Smooth muscle cell (in vitro differentiated cells): ENCODE results near the gene NFKB2. TPM values are rescaled to one million over a fixed set of nuclear protein-coding genes. Genes with fewer than 3 reads are reported as not detected.
A peak's percentile ranks its signal among the peaks of the same experiment; 100 is the strongest.

Experiments used
- DNase-seq: peaks from one replicate; lab custom pipeline; 2025; ENCODE audit not compliant: unreplicated experiment; lab: John Stamatoyannopoulos, UW
- H2AFZ ChIP-seq: fragments of 200-600 bp; sonication (generic); 2 replicates; pipeline ENCODE4 v1.6.0; 2016; ENCODE audit warnings: antibody characterized with exemption, low read depth, mild to moderate bottlenecking
- H3F3A ChIP-seq: fragments of 200-600 bp; sonication (generic); 2 replicates; pipeline ENCODE4 v1.6.0; 2017; ENCODE audit warnings: antibody characterized with exemption, low read depth
- H3K27ac ChIP-seq: fragments of 200-600 bp; sonication (generic); 2 replicates; pipeline ENCODE4 v1.5.1; 2016; ENCODE audit warnings: low read depth, mild to moderate bottlenecking
- H3K27me3 ChIP-seq: fragments of 200-600 bp; sonication (generic); 2 replicates; pipeline ENCODE4 v1.6.1; 2016; ENCODE audit warnings: low read depth, mild to moderate bottlenecking
- H3K36me3 ChIP-seq: fragments of 200-600 bp; sonication (generic); 2 replicates; pipeline ENCODE4 v1.5.1; 2016; ENCODE audit warnings: low read depth
- H3K4me1 ChIP-seq: fragments of 200-600 bp; sonication (generic); 2 replicates; pipeline ENCODE4 v1.5.1; 2016; ENCODE audit warnings: low read depth
- H3K4me2 ChIP-seq: fragments of 200-600 bp; sonication (generic); 2 replicates; pipeline ENCODE4 v1.6.0; 2016; ENCODE audit warnings: mild to moderate bottlenecking
- H3K4me3 ChIP-seq: fragments of 200-600 bp; sonication (generic); 2 replicates; pipeline ENCODE4 v1.5.1; 2016; ENCODE audit warnings: mild to moderate bottlenecking
- H3K79me2 ChIP-seq: fragments of 200-600 bp; sonication (generic); 2 replicates; pipeline ENCODE4 v1.6.0; 2016; ENCODE audit warnings: low read depth, mild to moderate bottlenecking
- H3K9ac ChIP-seq: fragments of 200-600 bp; sonication (generic); 2 replicates; pipeline ENCODE4 v1.6.0; 2016; ENCODE audit warnings: low read depth
- H3K9me3 ChIP-seq: fragments of 200-600 bp; sonication (generic); replicated peaks from 2 replicates; pipeline ENCODE4 v1.5.1; 2016; ENCODE audit warnings: low read depth
- H4K20me1 ChIP-seq: fragments of 200-600 bp; sonication (generic); 2 replicates; pipeline ENCODE4 v1.6.0; 2016; ENCODE audit warnings: low read depth
- WGBS: methylation state at CpG from one replicate; pipeline ENCODE4 v1.1.7; 2016; ENCODE audit warnings: low lambda C conversion rate; 5-methylcytosine and 5-hydroxymethylcytosine counted together
- polyA plus RNA-seq: library from polyadenylated mRNA; unstranded; fragments of >200 nt; fragmentation: Nextera tagmentation; extraction: Ambion mirVana; gene quantifications from 2 replicates; pipeline ENCODE4 v1.2.1, GENCODE V29; 2016
- total RNA-seq: library from RNA; depleted of rRNA; stranded (reverse); fragments of >200 nt; gene quantifications from 2 replicates; pipeline ENCODE4 v1.2.3, GENCODE V29; 2014
- TF ChIP-seq, protein P1 (sequence below): fragments of 200-600 bp; sonication (generic); IDR thresholded peaks from 2 replicates; pipeline ENCODE4 v1.5.1; 2017; ENCODE audit warnings: borderline replicate concordance, mild to moderate bottlenecking, antibody characterized with exemption; ENCODE audit not compliant: insufficient read depth, poor library complexity, severe bottlenecking

Gene NFKB2
- total and polyA plus RNA-seq, 2 experiments from 2014 or later = 32.6 to 38.1 TPM

DNA sequence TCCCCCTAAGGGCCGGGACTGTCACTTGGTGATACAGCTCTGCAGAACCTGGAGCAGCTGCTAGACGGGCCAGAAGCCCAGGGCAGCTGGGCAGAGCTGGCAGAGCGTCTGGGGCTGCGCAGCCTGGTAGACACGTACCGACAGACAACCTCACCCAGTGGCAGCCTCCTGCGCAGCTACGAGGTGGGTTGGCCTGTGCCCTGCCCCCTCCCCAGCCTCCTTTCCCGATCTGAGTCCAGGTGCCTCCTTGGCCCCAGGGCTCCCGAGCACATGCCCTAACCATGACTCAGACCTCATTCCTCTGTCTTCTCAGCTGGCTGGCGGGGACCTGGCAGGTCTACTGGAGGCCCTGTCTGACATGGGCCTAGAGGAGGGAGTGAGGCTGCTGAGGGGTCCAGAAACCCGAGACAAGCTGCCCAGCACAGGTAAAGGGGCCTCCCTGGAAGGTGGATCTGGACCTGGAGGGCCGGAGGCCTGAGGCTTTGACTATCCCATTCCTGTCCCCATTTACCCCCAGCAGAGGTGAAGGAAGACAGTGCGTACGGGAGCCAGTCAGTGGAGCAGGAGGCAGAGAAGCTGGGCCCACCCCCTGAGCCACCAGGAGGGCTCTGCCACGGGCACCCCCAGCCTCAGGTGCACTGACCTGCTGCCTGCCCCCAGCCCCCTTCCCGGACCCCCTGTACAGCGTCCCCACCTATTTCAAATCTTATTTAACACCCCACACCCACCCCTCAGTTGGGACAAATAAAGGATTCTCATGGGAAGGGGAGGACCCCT, 6.4 kb downstream of the NFKB2 start:
- Histone ChIP-seq H3K36me3 (no peaks in the 10 kb centered on the region), H3K4me3 (no peak overlapping the region), H3K9ac (no peak overlapping the region), H3K4me2 (no peak overlapping the region), H3K27ac (peak overlapping the region; percentile 69), H3K79me2 (peaks cover 2% of the 10 kb centered on the region), H3F3A (no peaks in the 10 kb centered on the region), H4K20me1 (peaks cover 2% of the 10 kb centered on the region), H3K4me1 (no peaks in the 10 kb centered on the region), H3K27me3 (no peaks in the 10 kb centered on the region), H2AFZ (no peak overlapping the region), H3K9me3 (no peaks in the 10 kb centered on the region)
- no peak for DNase-seq
- WGBS = 61% methylated on average over 18 of the region's 18 CpGs
- TF ChIP-seq, protein P1, sequence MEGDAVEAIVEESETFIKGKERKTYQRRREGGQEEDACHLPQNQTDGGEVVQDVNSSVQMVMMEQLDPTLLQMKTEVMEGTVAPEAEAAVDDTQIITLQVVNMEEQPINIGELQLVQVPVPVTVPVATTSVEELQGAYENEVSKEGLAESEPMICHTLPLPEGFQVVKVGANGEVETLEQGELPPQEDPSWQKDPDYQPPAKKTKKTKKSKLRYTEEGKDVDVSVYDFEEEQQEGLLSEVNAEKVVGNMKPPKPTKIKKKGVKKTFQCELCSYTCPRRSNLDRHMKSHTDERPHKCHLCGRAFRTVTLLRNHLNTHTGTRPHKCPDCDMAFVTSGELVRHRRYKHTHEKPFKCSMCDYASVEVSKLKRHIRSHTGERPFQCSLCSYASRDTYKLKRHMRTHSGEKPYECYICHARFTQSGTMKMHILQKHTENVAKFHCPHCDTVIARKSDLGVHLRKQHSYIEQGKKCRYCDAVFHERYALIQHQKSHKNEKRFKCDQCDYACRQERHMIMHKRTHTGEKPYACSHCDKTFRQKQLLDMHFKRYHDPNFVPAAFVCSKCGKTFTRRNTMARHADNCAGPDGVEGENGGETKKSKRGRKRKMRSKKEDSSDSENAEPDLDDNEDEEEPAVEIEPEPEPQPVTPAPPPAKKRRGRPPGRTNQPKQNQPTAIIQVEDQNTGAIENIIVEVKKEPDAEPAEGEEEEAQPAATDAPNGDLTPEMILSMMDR = no peak

DNA sequence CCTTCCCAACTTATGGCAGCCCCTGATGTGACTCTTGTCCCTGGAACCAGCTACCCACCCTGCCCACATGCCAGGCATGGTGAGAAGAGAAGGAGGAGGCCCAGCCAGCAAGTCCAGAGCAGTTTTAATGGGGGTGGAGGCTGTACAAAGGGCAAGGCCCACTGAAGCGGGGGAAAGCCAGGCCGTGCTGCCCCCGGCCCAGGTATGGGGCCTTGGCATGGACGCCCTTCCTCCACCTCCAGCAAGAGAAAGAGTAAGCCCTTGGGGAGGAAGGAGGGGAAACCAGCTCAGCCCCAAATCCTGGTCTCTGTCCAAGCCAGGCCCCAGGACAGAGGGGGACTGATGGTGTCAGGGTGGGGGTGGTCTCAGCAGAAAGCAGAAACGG, 7.0 kb downstream of the NFKB2 start:
- TF ChIP-seq, protein P1 = no peak
- no peak for DNase-seq
- no peaks in the 10 kb centered on the region for H3K36me3 ChIP-seq
- no peaks in the 10 kb centered on the region for H3K4me1 ChIP-seq
- no peak overlapping the region for H2AFZ ChIP-seq
- H4K20me1 ChIP-seq = peaks cover 3% of the 10 kb centered on the region
- no peaks in the 10 kb centered on the region for H3K27me3 ChIP-seq
- H3K4me2 ChIP-seq = no peak overlapping the region
- H3K27ac ChIP-seq = peak overlapping the region; percentile 69
- H3K9ac ChIP-seq = no peak overlapping the region
- H3F3A ChIP-seq = no peaks in the 10 kb centered on the region
- no peaks in the 10 kb centered on the region for H3K9me3 ChIP-seq
- WGBS = 100% methylated on average over 1 of the region's 5 CpGs
- H3K4me3 ChIP-seq = no peak overlapping the region
- no peaks in the 10 kb centered on the region for H3K79me2 ChIP-seq

DNA sequence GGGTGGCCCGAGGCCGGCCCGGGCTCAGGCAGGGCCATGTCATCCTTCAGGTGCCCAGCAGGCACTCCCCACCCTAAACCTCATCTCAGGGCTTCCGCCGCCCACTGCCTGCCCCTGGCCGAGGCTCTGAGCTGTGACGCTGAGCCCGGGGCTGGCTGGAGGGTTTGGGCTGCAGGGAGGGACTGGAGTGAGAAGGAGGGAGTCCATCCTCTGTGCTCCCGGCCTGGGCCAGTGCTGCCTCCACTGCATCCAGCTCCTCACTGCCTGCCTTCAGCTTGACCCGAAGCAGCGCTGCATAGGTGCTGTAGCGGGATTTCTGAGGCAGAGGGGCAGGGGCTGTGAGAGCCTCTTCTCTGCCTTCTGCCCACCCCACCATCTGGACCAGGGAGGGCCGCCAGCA, 7.6 kb downstream of the NFKB2 start:
- Histone ChIP-seq H4K20me1 (peaks cover 8% of the 10 kb centered on the region), H2AFZ (no peak overlapping the region), H3K9me3 (no peaks in the 10 kb centered on the region), H3K79me2 (no peaks in the 10 kb centered on the region), H3K36me3 (no peaks in the 10 kb centered on the region), H3K27me3 (no peaks in the 10 kb centered on the region), H3K4me1 (no peaks in the 10 kb centered on the region), H3K27ac (no peak overlapping the region), H3K4me3 (no peak overlapping the region), H3F3A (no peaks in the 10 kb centered on the region), H3K9ac (no peak overlapping the region), H3K4me2 (no peak overlapping the region)
- 91% methylated on average over 11 of the region's 13 CpGs for WGBS
- DNase-seq = no peak
- TF ChIP-seq, protein P1 = no peak
